ENCODE measurements around the gene B4GALT4.

GRCh38 chr3:119184796-119185570 is 55.7 kb downstream of the B4GALT4 start:
- TF ChIP-seq POLR2AphosphoS5 (IDR thresholded peaks at IDR 0.05; ENCODE audit: low read depth), result no peak
- TF ChIP-seq CTCF (IDR thresholded peaks at IDR 0.05; ENCODE audit: insufficient read depth, low read length), result no peak
- no peak for TF ChIP-seq SPI1 (IDR thresholded peaks at IDR 0.05; ENCODE audit: borderline replicate concordance, low read depth)
- no peak for TF ChIP-seq REST (IDR thresholded peaks at IDR 0.05; ENCODE audit: insufficient replicate concordance, low read depth)
